B cell (primary cell): Measurements from ENCODE around the gene ITGB7. TPM values are rescaled to one million over a fixed set of nuclear protein-coding genes. Genes with fewer than 3 reads are reported as not detected.

Experiments used
- ATAC-seq: fragments of 200-7000 bp; cut with Tn5 transposase; one replicate; pipeline ENCODE4 v1.10.0; 2021; ENCODE audit warnings: low read depth, mild to moderate bottlenecking, moderate number of reproducible peaks, moderate library complexity
- CTCF ChIA-PET: fragments of 350-600 bp; sonication (Branson Sonifier 250); formaldehyde crosslinking; loops from one replicate; lab custom pipeline; 2021; ENCODE audit warnings: antibody characterized with exemption, inconsistent platforms; lab: Charles Lee
- POLR2A ChIA-PET: fragments of 350-600 bp; sonication (Branson Sonifier 250); formaldehyde crosslinking; loops from one replicate; lab custom pipeline; 2021; ENCODE audit warnings: antibody characterized with exemption; lab: Charles Lee
- DNase-seq: peaks from one replicate; pipeline ENCODE4 v3.0.0; 2013
- H2AFZ ChIP-seq: 2 replicates; pipeline ENCODE4 v1.6.1; 2012; ENCODE audit warnings: mild to moderate bottlenecking, low read depth, low read length; ENCODE audit not compliant: insufficient read depth, poor library complexity, severe bottlenecking
- H3K27ac ChIP-seq, 2 donors: 1 replicate in 1 of 2; 2 replicates in 1 of 2; pipeline ENCODE4 v1.5.1; 2012 to 2013; ENCODE audit warnings: low read length in 2 of 2, mild to moderate bottlenecking in 2 of 2, moderate library complexity in 1 of 2
- H3K27me3 ChIP-seq, 4 experiments: fragments of 200-600 bp in 1 of 4; sonication (generic) in 1 of 4; replicated peaks in 1 of 4; 1 replicate in 2 of 4; 2 replicates in 2 of 4; pipeline versions ENCODE4 v1.6.1 to v1.7.0; 2013 to 2016; ENCODE audit warnings: low read length in 3 of 4, mild to moderate bottlenecking in 2 of 4, mixed read lengths in 1 of 4, moderate library complexity in 1 of 4; ENCODE audit not compliant: insufficient read depth in 4 of 4, control insufficient read depth in 3 of 4; ENCODE audit errors: control extremely low read depth in 1 of 4
- H3K36me3 ChIP-seq, 2 experiments: replicated peaks in 1 of 2; 1 replicate in 1 of 2; 2 replicates in 1 of 2; pipeline versions ENCODE4 v1.6.1 to v1.7.1; 2013; ENCODE audit warnings: low read length in 1 of 2; ENCODE audit not compliant: insufficient read depth in 2 of 2, control insufficient read depth in 1 of 2; ENCODE audit errors: control extremely low read depth in 1 of 2, extremely low read depth in 1 of 2
- H3K4me1 ChIP-seq, 2 donors: fragments of 200-600 bp in 1 of 2; sonication (generic) in 1 of 2; 1 replicate in 1 of 2; 2 replicates in 1 of 2; pipeline versions ENCODE4 v1.5.1 to v1.6.1; 2013 to 2017; ENCODE audit warnings: low read length in 2 of 2; ENCODE audit not compliant: control insufficient read depth in 2 of 2, insufficient read depth in 2 of 2
- H3K4me2 ChIP-seq: replicated peaks from 2 replicates; pipeline ENCODE3; 2012; ENCODE audit warnings: mild to moderate bottlenecking, low read depth, low read length; ENCODE audit not compliant: poor library complexity, severe bottlenecking
- H3K4me3 ChIP-seq, 5 experiments: fragments of 200-600 bp in 1 of 5; sonication (generic) in 1 of 5; 1 replicate in 3 of 5; 2 replicates in 2 of 5; pipeline versions ENCODE4 v1.5.1 to v1.7.0; 2011 to 2016; ENCODE audit warnings: low read length in 4 of 5, mild to moderate bottlenecking in 4 of 5, low read depth in 2 of 5, control low read depth in 1 of 5, moderate library complexity in 1 of 5; ENCODE audit not compliant: insufficient read depth in 1 of 5; ENCODE audit errors: control extremely low read depth in 1 of 5, extremely low read depth in 1 of 5
- H3K79me2 ChIP-seq: fragments of 200-600 bp; sonication (generic); one replicate; pipeline ENCODE4 v1.6.0; 2016; ENCODE audit warnings: low read length; ENCODE audit not compliant: control insufficient read depth, insufficient read depth
- H3K9ac ChIP-seq: fragments of 200-600 bp; sonication (generic); 2 replicates; pipeline ENCODE4 v1.6.1; 2017; ENCODE audit warnings: mild to moderate bottlenecking, low read length, moderate library complexity
- H3K9me3 ChIP-seq, 3 donors: one replicate each; pipeline versions ENCODE4 v1.6.1 to v1.7.1; 2013; ENCODE audit warnings: low read length in 2 of 3; ENCODE audit not compliant: control insufficient read depth in 2 of 3, insufficient read depth in 1 of 3; ENCODE audit errors: control extremely low read depth in 1 of 3
- H4K20me1 ChIP-seq: 2 replicates; pipeline ENCODE4 v1.6.0; 2012; ENCODE audit warnings: mild to moderate bottlenecking, low read length; ENCODE audit not compliant: insufficient read depth, control insufficient read depth, poor library complexity, severe bottlenecking
- H3K27ac Mint-ChIP-seq: one replicate; pipeline ENCODE4 v1.8.0; 2021; ENCODE audit warnings: mixed read lengths
- H3K27me3 Mint-ChIP-seq: one replicate; pipeline ENCODE4 v1.8.0; 2021; ENCODE audit warnings: mixed read lengths
- H3K4me1 Mint-ChIP-seq: one replicate; pipeline ENCODE4 v1.8.0; 2021; ENCODE audit warnings: mixed read lengths
- H3K4me3 Mint-ChIP-seq: one replicate; pipeline ENCODE4 v1.8.0; 2021; ENCODE audit warnings: mixed read lengths
- H3K9me3 Mint-ChIP-seq: one replicate; pipeline ENCODE4 v1.8.0; 2022; ENCODE audit warnings: mixed read lengths; ENCODE audit not compliant: insufficient read depth
- CTCF ChIP-seq: fragments of 200-600 bp; IDR thresholded peaks from one replicate; pipeline ENCODE4 v1.8.0; 2022; ENCODE audit warnings: antibody characterized with exemption, mild to moderate bottlenecking
- EZH2 ChIP-seq: IDR thresholded peaks from 2 replicates; pipeline ENCODE4 v1.6.1; 2012; ENCODE audit warnings: borderline replicate concordance, low read depth, mild to moderate bottlenecking, moderate library complexity, low read length; ENCODE audit not compliant: insufficient read depth, poor library complexity, severe bottlenecking
- WGBS: methylation state at CpG from one replicate; pipeline ENCODE4 v1.1.5; 2013; ENCODE audit warnings: missing lambda C conversion rate; ENCODE audit not compliant: insufficient coverage; 5-methylcytosine and 5-hydroxymethylcytosine counted together
- intact Hi-C: fragments of 100-400 bp; cut with micrococcal nuclease; formaldehyde crosslinking; loops from one replicate; pipeline ENCODE4 v1.10.0; 2022
- polyA plus RNA-seq: library from polyadenylated mRNA; depleted of rRNA; stranded (reverse); fragments of >200 nt; gene quantifications from 2 replicates; pipeline ENCODE4 v1.2.3, GENCODE V29; 2012
- total RNA-seq, 2 donors: library from RNA; stranded (reverse); fragments of 120-200 nt in 1 of 2; gene quantifications; 1 replicate in 1 of 2; 2 replicates in 1 of 2; pipeline versions ENCODE4 v1.2.3 to v1.2.4, GENCODE V29; 2013 to 2022

ITGB7 gene
- total and polyA plus RNA-seq, 2 donors (not counting 1 experiment from before 2014, with no cell fraction given): 199 to 265 TPM

- ChIA-PET CTCF (interaction anchor here (0.6 to 7.7 kb wide), 8 partner anchors 8 to 396 kb away, joined by 3 to 84 read pairs (median 6); partner anchors contain the start of genes CSAD and ZNF740), POLR2A (interaction anchor here (1.1 to 1.8 kb wide), 3 partner anchors 9 to 10 kb away, joined by 3 to 8 read pairs (median 3); partner anchors contain the start of genes CSAD and ZNF740)
- peak; percentile 18 for DNase-seq
- no peak overlapping the region for H3K4me3 Mint-ChIP-seq
- no peaks in the 10 kb centered on the region for H3K9me3 ChIP-seq
- H3K79me2 ChIP-seq: peaks cover 3% of the 10 kb centered on the region
- ATAC-seq: no peak
- H3K27me3 ChIP-seq: no peaks in the 10 kb centered on the region
- peaks cover 46% of the 10 kb centered on the region for H4K20me1 ChIP-seq
- intact Hi-C loops: no loop called here
- no peak overlapping the region for H3K9ac ChIP-seq
- H3K27me3 Mint-ChIP-seq: no peaks in the 10 kb centered on the region
- no peak overlapping the region for H3K4me3 ChIP-seq
- H3K27ac ChIP-seq: no peak overlapping the region
- peaks cover 4 to 81% of the 10 kb centered on the region in 2 experiments for H3K36me3 ChIP-seq
- 94% methylated on average over 8 of the region's 11 CpGs for WGBS
- TF ChIP-seq EZH2 (no peak), CTCF (no peak)
- no peaks in the 10 kb centered on the region for H3K4me1 ChIP-seq
- H2AFZ ChIP-seq: no peak overlapping the region
- H3K4me1 Mint-ChIP-seq: peaks cover 8% of the 10 kb centered on the region
- H3K9me3 Mint-ChIP-seq: no peaks in the 10 kb centered on the region
- peak overlapping the region; percentile 10 for H3K27ac Mint-ChIP-seq
- H3K4me2 ChIP-seq: no peak overlapping the region
Observed at GRCh38 chr12:53191096-53191884, 15.8 kb downstream of the ITGB7 start.
